Measurements from ENCODE around the gene ALK.

ALK gene

DNA sequence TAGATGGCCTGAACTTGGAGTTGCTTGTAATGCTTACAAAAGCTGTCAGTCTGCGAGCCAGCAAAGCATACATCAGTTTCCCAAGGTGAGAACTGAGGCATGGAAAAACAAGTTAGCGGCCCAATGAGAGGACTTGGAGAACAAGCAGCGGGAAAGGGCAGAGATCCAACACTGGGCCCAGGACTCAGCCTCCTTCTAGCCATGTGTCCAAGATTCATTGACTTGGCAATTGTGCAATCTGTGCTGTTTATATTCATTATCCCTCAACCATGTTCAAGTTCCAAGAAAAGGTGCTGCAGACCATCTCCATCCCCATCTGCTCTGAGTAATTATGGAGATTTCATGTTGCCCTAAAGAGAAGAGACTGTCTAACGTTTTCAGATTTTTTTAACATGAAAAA lies 187.4 kb downstream of the ALK start (continued):
- TF ChIP-seq ZNF174 (tag by site-specific recombination; IDR thresholded peaks at IDR 0.05): no peak

DNA sequence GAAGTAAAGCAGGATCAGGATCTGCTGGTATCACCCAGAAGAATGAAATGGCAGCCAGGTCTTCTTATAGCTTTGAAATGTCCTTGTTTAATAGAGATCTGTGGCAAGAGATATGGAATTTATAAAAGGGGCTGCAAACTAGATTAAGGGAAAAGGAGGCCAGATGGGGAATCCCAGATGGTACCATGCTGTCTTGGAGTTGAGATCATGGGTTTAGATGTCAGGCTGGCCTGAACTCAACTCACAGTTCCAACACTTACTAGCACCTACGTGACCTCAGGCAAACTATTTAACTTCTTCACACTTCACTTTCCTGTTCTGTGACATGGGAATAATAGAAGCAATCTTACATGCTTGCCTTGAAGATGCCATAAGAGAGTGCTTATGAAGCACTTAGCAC lies 188.2 kb downstream of the ALK start:
- Histone ChIP-seq H3K4me1 (ENCODE audit: control insufficient read depth, insufficient read depth, low read length) (no peaks in the 10 kb centered on the region), H3K36me3 (ENCODE audit: control insufficient read depth in 2 of 2, insufficient read depth in 1 of 2, low read length in 2 of 2) (no peaks in the 10 kb centered on the region), H3K4me3 (ENCODE audit: low read depth, low read length) (no peak overlapping the region), H3K9me3 (ENCODE audit: control insufficient read depth, insufficient read depth, low read depth, low read length) (no peaks in the 10 kb centered on the region), H3K27ac (ENCODE audit: extremely low read depth, low read depth, low read length) (no peak overlapping the region)
- ChIA-PET CTCF (no interaction called here), POLR2A (no interaction called here)
- TF ChIP-seq SP3 (tag by site-specific recombination; IDR thresholded peaks at IDR 0.05): no peak
- no peak for TF ChIP-seq ZNF133 (tag by site-specific recombination; IDR thresholded peaks at IDR 0.05)
- TF ChIP-seq ZNF830 (tag by site-specific recombination; IDR thresholded peaks at IDR 0.05; ENCODE audit: low read depth): no peak
- no peak for TF ChIP-seq ZNF747 (tag by site-specific recombination; IDR thresholded peaks at IDR 0.05)
- no peak for TF ChIP-seq ZNF146 (tag by site-specific recombination; IDR thresholded peaks at IDR 0.05)
- no peak for TF ChIP-seq ZNF514 (tag by site-specific recombination; IDR thresholded peaks at IDR 0.05)
- TF ChIP-seq TRIM28 (IDR thresholded peaks at IDR 0.05; ENCODE audit: borderline replicate concordance, low read length): no peak
- no peak for TF ChIP-seq TCF7L2 (IDR thresholded peaks at IDR 0.05; ENCODE audit: borderline replicate concordance, low read depth, low read length)
- no peak for TF ChIP-seq ZNF629 (tag by site-specific recombination; IDR thresholded peaks at IDR 0.05)
- no peak for TF ChIP-seq ZNF350 (tag by site-specific recombination; IDR thresholded peaks at IDR 0.05)

DNA sequence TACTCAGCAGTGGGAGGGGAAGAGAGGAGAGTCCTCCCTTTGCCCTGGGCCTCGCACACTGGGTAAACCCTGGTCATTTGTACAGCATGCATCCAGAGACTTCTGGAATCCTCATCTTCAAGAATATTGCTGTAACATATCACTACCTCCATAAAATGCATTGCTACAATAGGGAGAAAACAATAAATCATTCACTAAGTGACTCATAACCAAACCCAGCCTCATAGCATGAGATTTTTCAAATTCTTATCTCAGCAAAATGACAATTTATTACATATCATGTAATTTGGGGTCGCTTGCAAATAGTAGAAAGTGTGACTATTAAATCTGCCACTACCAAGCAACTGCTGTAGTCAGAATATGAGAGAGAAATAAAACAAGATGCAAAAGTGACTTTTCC lies 189.4 kb downstream of the ALK start:
- Histone ChIP-seq H3K27ac (ENCODE audit: extremely low read depth, low read depth, low read length) (no peak overlapping the region), H3K9me3 (ENCODE audit: control insufficient read depth, insufficient read depth, low read depth, low read length) (no peaks in the 10 kb centered on the region), H3K4me1 (ENCODE audit: control insufficient read depth, insufficient read depth, low read length) (no peaks in the 10 kb centered on the region), H3K4me3 (ENCODE audit: low read depth, low read length) (no peak overlapping the region), H3K36me3 (ENCODE audit: control insufficient read depth in 2 of 2, insufficient read depth in 1 of 2, low read length in 2 of 2) (no peaks in the 10 kb centered on the region)
- ChIA-PET CTCF (no interaction called here), POLR2A (no interaction called here)
- TF ChIP-seq ZNF426 (tag by site-specific recombination; IDR thresholded peaks at IDR 0.05) (no peak), ZNF561 (tag by site-specific recombination; IDR thresholded peaks at IDR 0.05; ENCODE audit: borderline replicate concordance) (no peak), ZNF223 (tag by site-specific recombination; IDR thresholded peaks at IDR 0.05) (no peak), MZF1 (tag by site-specific recombination; IDR thresholded peaks at IDR 0.05; ENCODE audit: borderline replicate concordance) (no peak), GLI4 (tag by site-specific recombination; IDR thresholded peaks at IDR 0.05) (no peak), ZNF19 (tag by site-specific recombination; IDR thresholded peaks at IDR 0.05; ENCODE audit: low read depth) (no peak), ZNF677 (tag by site-specific recombination; IDR thresholded peaks at IDR 0.05) (no peak), GLIS2 (tag by site-specific recombination; IDR thresholded peaks at IDR 0.05) (no peak), FEZF1 (tag by site-specific recombination; IDR thresholded peaks at IDR 0.05) (no peak), HOXA7 (CRISPR knock-in tag; IDR thresholded peaks at IDR 0.05; ENCODE audit: borderline replicate concordance) (no peak), SP3 (tag by site-specific recombination; IDR thresholded peaks at IDR 0.05) (no peak), MEIS1 (CRISPR knock-in tag; IDR thresholded peaks at IDR 0.05; ENCODE audit: borderline replicate concordance) (no peak), BCL11A (tag by site-specific recombination; IDR thresholded peaks at IDR 0.05; ENCODE audit: low read depth) (no peak)
- TF ChIP-seq, protein P1, sequence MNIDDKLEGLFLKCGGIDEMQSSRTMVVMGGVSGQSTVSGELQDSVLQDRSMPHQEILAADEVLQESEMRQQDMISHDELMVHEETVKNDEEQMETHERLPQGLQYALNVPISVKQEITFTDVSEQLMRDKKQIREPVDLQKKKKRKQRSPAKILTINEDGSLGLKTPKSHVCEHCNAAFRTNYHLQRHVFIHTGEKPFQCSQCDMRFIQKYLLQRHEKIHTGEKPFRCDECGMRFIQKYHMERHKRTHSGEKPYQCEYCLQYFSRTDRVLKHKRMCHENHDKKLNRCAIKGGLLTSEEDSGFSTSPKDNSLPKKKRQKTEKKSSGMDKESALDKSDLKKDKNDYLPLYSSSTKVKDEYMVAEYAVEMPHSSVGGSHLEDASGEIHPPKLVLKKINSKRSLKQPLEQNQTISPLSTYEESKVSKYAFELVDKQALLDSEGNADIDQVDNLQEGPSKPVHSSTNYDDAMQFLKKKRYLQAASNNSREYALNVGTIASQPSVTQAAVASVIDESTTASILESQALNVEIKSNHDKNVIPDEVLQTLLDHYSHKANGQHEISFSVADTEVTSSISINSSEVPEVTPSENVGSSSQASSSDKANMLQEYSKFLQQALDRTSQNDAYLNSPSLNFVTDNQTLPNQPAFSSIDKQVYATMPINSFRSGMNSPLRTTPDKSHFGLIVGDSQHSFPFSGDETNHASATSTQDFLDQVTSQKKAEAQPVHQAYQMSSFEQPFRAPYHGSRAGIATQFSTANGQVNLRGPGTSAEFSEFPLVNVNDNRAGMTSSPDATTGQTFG (tag by site-specific recombination; IDR thresholded peaks at IDR 0.05; ENCODE audit: borderline replicate concordance): no peak
- TF ChIP-seq, protein P2, sequence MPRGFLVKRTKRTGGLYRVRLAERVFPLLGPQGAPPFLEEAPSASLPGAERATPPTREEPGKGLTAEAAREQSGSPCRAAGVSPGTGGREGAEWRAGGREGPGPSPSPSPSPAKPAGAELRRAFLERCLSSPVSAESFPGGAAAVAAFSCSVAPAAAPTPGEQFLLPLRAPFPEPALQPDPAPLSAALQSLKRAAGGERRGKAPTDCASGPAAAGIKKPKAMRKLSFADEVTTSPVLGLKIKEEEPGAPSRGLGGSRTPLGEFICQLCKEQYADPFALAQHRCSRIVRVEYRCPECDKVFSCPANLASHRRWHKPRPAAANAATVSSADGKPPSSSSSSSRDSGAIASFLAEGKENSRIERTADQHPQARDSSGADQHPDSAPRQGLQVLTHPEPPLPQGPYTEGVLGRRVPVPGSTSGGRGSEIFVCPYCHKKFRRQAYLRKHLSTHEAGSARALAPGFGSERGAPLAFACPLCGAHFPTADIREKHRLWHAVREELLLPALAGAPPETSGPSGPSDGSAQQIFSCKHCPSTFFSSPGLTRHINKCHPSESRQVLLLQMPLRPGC (tag by site-specific recombination; IDR thresholded peaks at IDR 0.05): no peak
- TF ChIP-seq, protein P3, sequence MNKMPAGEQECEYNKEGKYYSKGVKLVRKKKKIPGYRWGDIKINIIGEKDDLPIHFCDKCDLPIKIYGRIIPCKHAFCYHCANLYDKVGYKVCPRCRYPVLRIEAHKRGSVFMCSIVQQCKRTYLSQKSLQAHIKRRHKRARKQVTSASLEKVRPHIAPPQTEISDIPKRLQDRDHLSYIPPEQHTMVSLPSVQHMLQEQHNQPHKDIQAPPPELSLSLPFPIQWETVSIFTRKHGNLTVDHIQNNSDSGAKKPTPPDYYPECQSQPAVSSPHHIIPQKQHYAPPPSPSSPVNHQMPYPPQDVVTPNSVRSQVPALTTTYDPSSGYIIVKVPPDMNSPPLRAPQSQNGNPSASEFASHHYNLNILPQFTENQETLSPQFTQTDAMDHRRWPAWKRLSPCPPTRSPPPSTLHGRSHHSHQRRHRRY (tag by site-specific recombination; IDR thresholded peaks at IDR 0.05): no peak

All from HEK293 (cell line).